ENCODE measurements around the gene LRRIQ4.

LRRIQ4 gene

DNA sequence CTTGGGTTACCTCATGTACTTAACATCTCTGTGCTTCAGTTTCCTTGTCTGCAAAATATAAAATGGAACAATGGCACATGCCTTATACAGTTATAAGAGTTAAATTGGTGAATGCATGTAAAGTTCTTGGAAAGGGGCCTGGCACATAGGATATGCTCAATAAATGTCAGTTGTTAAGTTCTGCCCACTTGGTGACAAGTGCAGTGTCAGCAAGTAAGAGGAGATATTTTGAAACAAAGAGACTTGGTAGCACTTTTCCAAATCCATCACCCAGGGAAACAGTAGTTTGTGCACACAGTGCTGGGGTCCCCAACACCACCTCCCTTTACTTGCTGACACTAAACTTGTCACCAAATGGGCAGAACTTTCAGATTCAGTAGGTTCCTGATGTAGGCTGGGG lies 37.9 kb downstream of the LRRIQ4 start:
- ATAC-seq (ENCODE audit: insufficient read depth, low read depth) (no peak), DNase-seq (no peak)
- no peaks in the 10 kb centered on the region for H3K36me3 ChIP-seq (ENCODE audit: insufficient read depth, low read length)
- no peak overlapping the region for H3K27ac ChIP-seq (ENCODE audit: low read length)
- no peak overlapping the region for H2AFZ ChIP-seq (ENCODE audit: low read depth, low read length)
- no peaks in the 10 kb centered on the region for H3K9me3 ChIP-seq (ENCODE audit: insufficient read depth, low read length, severe bottlenecking)
- no peaks in the 10 kb centered on the region for H4K20me1 ChIP-seq (ENCODE audit: insufficient read depth, low read length)
- no peaks in the 10 kb centered on the region for H3K4me1 ChIP-seq (ENCODE audit: insufficient read depth, low read length)
- peaks cover 16% of the 10 kb centered on the region for H3K27me3 ChIP-seq (ENCODE audit: insufficient read depth, low read length, poor library complexity)
- H3K9ac ChIP-seq (ENCODE audit: low read depth, low read length) = no peak overlapping the region
- H3K4me2 ChIP-seq (ENCODE audit: insufficient read depth, low read length) = no peak overlapping the region
- no peaks in the 10 kb centered on the region for H3K79me2 ChIP-seq (ENCODE audit: insufficient read depth, low read length)
- TF ChIP-seq EZH2 (IDR thresholded peaks at IDR 0.05; ENCODE audit: borderline replicate concordance, low read depth, low read length, severe bottlenecking) = no peak
- TF ChIP-seq, protein P1, sequence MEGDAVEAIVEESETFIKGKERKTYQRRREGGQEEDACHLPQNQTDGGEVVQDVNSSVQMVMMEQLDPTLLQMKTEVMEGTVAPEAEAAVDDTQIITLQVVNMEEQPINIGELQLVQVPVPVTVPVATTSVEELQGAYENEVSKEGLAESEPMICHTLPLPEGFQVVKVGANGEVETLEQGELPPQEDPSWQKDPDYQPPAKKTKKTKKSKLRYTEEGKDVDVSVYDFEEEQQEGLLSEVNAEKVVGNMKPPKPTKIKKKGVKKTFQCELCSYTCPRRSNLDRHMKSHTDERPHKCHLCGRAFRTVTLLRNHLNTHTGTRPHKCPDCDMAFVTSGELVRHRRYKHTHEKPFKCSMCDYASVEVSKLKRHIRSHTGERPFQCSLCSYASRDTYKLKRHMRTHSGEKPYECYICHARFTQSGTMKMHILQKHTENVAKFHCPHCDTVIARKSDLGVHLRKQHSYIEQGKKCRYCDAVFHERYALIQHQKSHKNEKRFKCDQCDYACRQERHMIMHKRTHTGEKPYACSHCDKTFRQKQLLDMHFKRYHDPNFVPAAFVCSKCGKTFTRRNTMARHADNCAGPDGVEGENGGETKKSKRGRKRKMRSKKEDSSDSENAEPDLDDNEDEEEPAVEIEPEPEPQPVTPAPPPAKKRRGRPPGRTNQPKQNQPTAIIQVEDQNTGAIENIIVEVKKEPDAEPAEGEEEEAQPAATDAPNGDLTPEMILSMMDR (IDR thresholded peaks at IDR 0.05; ENCODE audit: borderline replicate concordance, extremely low read depth, low read length, poor library complexity, severe bottlenecking) = no peak
- no peak overlapping the region for H3K4me3 ChIP-seq (ENCODE audit: low read depth in 1 of 2, low read length in 2 of 2)

DNA sequence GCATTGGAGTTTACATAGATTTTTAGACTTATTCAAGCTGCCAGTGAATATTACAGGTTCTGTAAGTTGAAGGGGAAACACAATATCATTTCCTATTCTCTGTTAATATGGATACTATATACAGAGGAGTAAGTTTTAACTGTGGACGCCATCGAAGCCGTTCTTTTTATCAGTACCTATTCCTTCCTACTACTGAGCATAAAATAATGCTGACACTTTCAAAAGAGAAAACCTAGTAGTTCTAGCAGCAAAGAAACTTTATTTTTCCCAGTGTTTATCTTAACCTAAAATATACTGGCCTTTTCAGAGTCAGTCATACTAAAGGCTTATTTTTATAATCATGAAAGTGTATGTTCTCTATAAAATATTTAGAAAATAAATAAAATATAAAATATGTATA lies 42.8 kb downstream of the LRRIQ4 start:
- ATAC-seq (ENCODE audit: insufficient read depth, low read depth) (no peak), DNase-seq (no peak)
- H2AFZ ChIP-seq (ENCODE audit: low read depth, low read length) = no peak overlapping the region
- no peaks in the 10 kb centered on the region for H3K36me3 ChIP-seq (ENCODE audit: insufficient read depth, low read length)
- TF ChIP-seq, protein P1 (IDR thresholded peaks at IDR 0.05; ENCODE audit: borderline replicate concordance, extremely low read depth, low read length, poor library complexity, severe bottlenecking) = no peak
- no peak for TF ChIP-seq EZH2 (IDR thresholded peaks at IDR 0.05; ENCODE audit: borderline replicate concordance, low read depth, low read length, severe bottlenecking)
- H3K4me3 ChIP-seq (ENCODE audit: low read depth in 1 of 2, low read length in 2 of 2) = no peak overlapping the region
- H3K9ac ChIP-seq (ENCODE audit: low read depth, low read length) = no peak overlapping the region
- no peak overlapping the region for H3K4me2 ChIP-seq (ENCODE audit: insufficient read depth, low read length)
- H3K79me2 ChIP-seq (ENCODE audit: insufficient read depth, low read length) = no peaks in the 10 kb centered on the region
- no peaks in the 10 kb centered on the region for H3K4me1 ChIP-seq (ENCODE audit: insufficient read depth, low read length)
- no peak overlapping the region for H3K27ac ChIP-seq (ENCODE audit: low read length)
- no peaks in the 10 kb centered on the region for H4K20me1 ChIP-seq (ENCODE audit: insufficient read depth, low read length)
- H3K27me3 ChIP-seq (ENCODE audit: insufficient read depth, low read length, poor library complexity) = peaks cover 13% of the 10 kb centered on the region
- H3K9me3 ChIP-seq (ENCODE audit: insufficient read depth, low read length, severe bottlenecking) = no peaks in the 10 kb centered on the region

DNA sequence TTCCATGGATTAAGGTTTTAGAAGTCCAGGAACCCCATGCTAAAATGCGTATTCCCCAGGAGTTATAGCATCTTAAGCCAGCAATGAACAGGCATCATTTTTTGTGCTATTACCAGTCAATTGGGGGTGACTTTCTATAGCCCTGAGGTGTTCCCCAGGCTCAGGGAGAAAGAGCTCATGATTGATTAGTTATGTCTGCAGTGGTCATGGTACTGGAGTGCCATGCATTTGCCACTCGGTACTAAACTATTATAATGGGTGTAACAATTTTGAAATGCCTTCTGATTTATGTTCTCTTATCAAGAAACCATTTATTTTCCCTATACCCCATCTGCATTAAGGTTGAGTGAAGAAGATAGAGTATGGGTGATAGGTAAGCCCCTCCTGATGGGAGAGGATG lies 45.1 kb downstream of the LRRIQ4 start:
- no peak for ATAC-seq (ENCODE audit: insufficient read depth, low read depth)
- H2AFZ ChIP-seq (ENCODE audit: low read depth, low read length) = no peak overlapping the region
- no peak overlapping the region for H3K9ac ChIP-seq (ENCODE audit: low read depth, low read length)
- no peak for DNase-seq
- no peaks in the 10 kb centered on the region for H4K20me1 ChIP-seq (ENCODE audit: insufficient read depth, low read length)
- peaks cover 13% of the 10 kb centered on the region for H3K27me3 ChIP-seq (ENCODE audit: insufficient read depth, low read length, poor library complexity)
- H3K27ac ChIP-seq (ENCODE audit: low read length) = no peak overlapping the region
- no peak overlapping the region for H3K4me3 ChIP-seq (ENCODE audit: low read depth in 1 of 2, low read length in 2 of 2)
- TF ChIP-seq EZH2 (IDR thresholded peaks at IDR 0.05; ENCODE audit: borderline replicate concordance, low read depth, low read length, severe bottlenecking) = no peak
- TF ChIP-seq, protein P1 (IDR thresholded peaks at IDR 0.05; ENCODE audit: borderline replicate concordance, extremely low read depth, low read length, poor library complexity, severe bottlenecking) = no peak
- H3K36me3 ChIP-seq (ENCODE audit: insufficient read depth, low read length) = no peaks in the 10 kb centered on the region
- no peak overlapping the region for H3K4me2 ChIP-seq (ENCODE audit: insufficient read depth, low read length)
- no peaks in the 10 kb centered on the region for H3K4me1 ChIP-seq (ENCODE audit: insufficient read depth, low read length)
- H3K79me2 ChIP-seq (ENCODE audit: insufficient read depth, low read length) = no peaks in the 10 kb centered on the region
- no peaks in the 10 kb centered on the region for H3K9me3 ChIP-seq (ENCODE audit: insufficient read depth, low read length, severe bottlenecking)

DNA sequence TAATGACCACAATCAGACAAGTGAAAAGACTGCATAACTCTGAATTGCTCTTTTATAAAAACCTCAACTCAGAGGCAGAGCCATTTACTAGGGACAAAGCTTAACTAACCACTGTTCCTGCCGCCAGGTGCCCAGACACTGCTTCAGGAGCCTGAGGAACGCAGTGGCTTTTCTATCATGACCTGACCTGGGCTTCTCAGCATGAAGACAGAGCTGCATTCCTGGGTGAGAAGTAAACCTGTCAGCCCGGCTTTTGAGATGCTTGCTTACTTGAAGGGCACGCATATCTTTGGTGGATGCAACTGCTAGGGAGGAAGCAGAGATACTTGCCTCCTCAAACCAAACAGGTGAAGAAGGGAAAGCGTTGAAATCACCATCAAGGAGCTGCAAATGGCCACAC lies 49.2 kb downstream of the LRRIQ4 start:
- H2AFZ ChIP-seq (ENCODE audit: low read depth, low read length) = no peak overlapping the region
- no peak for DNase-seq
- no peak for ATAC-seq (ENCODE audit: insufficient read depth, low read depth)

More for the DNA sequence above, 49.2 kb downstream of the LRRIQ4 start:
- Histone ChIP-seq H3K4me3 (ENCODE audit: low read depth in 1 of 2, low read length in 2 of 2) (no peak overlapping the region), H3K9me3 (ENCODE audit: insufficient read depth, low read length, severe bottlenecking) (no peaks in the 10 kb centered on the region), H3K9ac (ENCODE audit: low read depth, low read length) (no peak overlapping the region), H3K36me3 (ENCODE audit: insufficient read depth, low read length) (no peaks in the 10 kb centered on the region), H3K27me3 (ENCODE audit: insufficient read depth, low read length, poor library complexity) (peaks cover 7% of the 10 kb centered on the region), H3K27ac (ENCODE audit: low read length) (no peak overlapping the region), H3K79me2 (ENCODE audit: insufficient read depth, low read length) (no peaks in the 10 kb centered on the region), H3K4me2 (ENCODE audit: insufficient read depth, low read length) (no peak overlapping the region), H4K20me1 (ENCODE audit: insufficient read depth, low read length) (no peaks in the 10 kb centered on the region), H3K4me1 (ENCODE audit: insufficient read depth, low read length) (peaks cover 8% of the 10 kb centered on the region)
- TF ChIP-seq EZH2 (IDR thresholded peaks at IDR 0.05; ENCODE audit: borderline replicate concordance, low read depth, low read length, severe bottlenecking) = no peak
- TF ChIP-seq, protein P1 (IDR thresholded peaks at IDR 0.05; ENCODE audit: borderline replicate concordance, extremely low read depth, low read length, poor library complexity, severe bottlenecking) = no peak

Measured in DND-41 (cell line).